Liver (tissue), 3 donors: ENCODE measurements around the gene CBL.

ENCODE experiments used
- JUND ChIP-seq, 2 donors: IDR thresholded peaks; 2 replicates each; pipeline ENCODE4 v1.6.1; 2016; ENCODE audit warnings: antibody characterized with exemption in 2 of 2
- RAD21 ChIP-seq, 2 donors: IDR thresholded peaks; 2 replicates each; pipeline ENCODE4 v1.6.1; 2016; ENCODE audit warnings: antibody characterized with exemption in 2 of 2, mild to moderate bottlenecking in 2 of 2
- REST ChIP-seq: IDR thresholded peaks from 2 replicates; pipeline ENCODE4 v1.6.1; 2016; ENCODE audit warnings: antibody characterized with exemption, mild to moderate bottlenecking
- SP1 ChIP-seq: IDR thresholded peaks from 2 replicates; pipeline ENCODE4 v1.6.1; 2018; ENCODE audit warnings: antibody characterized with exemption, mild to moderate bottlenecking
- YY1 ChIP-seq: IDR thresholded peaks from 2 replicates; pipeline ENCODE4 v1.6.1; 2016; ENCODE audit warnings: antibody characterized with exemption, mild to moderate bottlenecking
- TF ChIP-seq, protein P1 (sequence below): fragments of 150-350 bp; IDR thresholded peaks from 2 replicates; pipeline ENCODE4 v1.5.1; 2017; ENCODE audit warnings: improper control_type of control experiment, low read depth, low read length; ENCODE audit not compliant: missing input control
- TF ChIP-seq, protein P2 (sequence below): IDR thresholded peaks from 2 replicates; pipeline ENCODE4 v1.6.1; 2016; ENCODE audit warnings: antibody characterized with exemption
- donor health status: healthy.
- donor health status: healthy.

GRCh38 chr11:119314726-119315125 lies 108.6 kb downstream of the CBL start:
- TF ChIP-seq, protein P1, sequence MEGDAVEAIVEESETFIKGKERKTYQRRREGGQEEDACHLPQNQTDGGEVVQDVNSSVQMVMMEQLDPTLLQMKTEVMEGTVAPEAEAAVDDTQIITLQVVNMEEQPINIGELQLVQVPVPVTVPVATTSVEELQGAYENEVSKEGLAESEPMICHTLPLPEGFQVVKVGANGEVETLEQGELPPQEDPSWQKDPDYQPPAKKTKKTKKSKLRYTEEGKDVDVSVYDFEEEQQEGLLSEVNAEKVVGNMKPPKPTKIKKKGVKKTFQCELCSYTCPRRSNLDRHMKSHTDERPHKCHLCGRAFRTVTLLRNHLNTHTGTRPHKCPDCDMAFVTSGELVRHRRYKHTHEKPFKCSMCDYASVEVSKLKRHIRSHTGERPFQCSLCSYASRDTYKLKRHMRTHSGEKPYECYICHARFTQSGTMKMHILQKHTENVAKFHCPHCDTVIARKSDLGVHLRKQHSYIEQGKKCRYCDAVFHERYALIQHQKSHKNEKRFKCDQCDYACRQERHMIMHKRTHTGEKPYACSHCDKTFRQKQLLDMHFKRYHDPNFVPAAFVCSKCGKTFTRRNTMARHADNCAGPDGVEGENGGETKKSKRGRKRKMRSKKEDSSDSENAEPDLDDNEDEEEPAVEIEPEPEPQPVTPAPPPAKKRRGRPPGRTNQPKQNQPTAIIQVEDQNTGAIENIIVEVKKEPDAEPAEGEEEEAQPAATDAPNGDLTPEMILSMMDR, result no peak
- TF ChIP-seq, protein P2, sequence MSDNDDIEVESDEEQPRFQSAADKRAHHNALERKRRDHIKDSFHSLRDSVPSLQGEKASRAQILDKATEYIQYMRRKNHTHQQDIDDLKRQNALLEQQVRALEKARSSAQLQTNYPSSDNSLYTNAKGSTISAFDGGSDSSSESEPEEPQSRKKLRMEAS, result no peak
- TF ChIP-seq JUND (IDR thresholded peaks at IDR 0.05), result no peak
- no peak for TF ChIP-seq YY1
- TF ChIP-seq REST, result no peak
- TF ChIP-seq SP1, result no peak
- no peak for TF ChIP-seq RAD21 (IDR thresholded peaks at IDR 0.05)
